Measurements from ENCODE around the gene NCOA5. TPM values are rescaled to one million over a fixed set of nuclear protein-coding genes. Genes with fewer than 3 reads are reported as not detected.

Gene NCOA5
- total and polyA plus RNA-seq, 10 of the 15 experiments (the other 5 are each of a cell fraction or from before 2014, with no cell fraction given): 7.7 to 38.1 (median 30.1) TPM

GRCh38 chr20:46120136-46120535, 30.4 kb upstream of the NCOA5 start (continued):
- TF ChIP-seq GATAD2B (conservative IDR thresholded peaks at IDR 0.05; ENCODE audit: low read depth) (no peak), ZNF217 (IDR thresholded peaks at IDR 0.05) (0 out of 2 replicates have a peak, but pooled peaks have one; percentile 28)

- H2AFZ ChIP-seq (ENCODE audit: control insufficient read depth, low read depth, low read length): no peak overlapping the region
- SMC1A ChIA-PET (ENCODE audit: uncharacterized antibody, unreplicated experiment): interaction anchor here (0.7 to 4.1 kb wide), 9 partner anchors 9 to 97 kb away, joined by 3 to 39 read pairs (median 8); no protein-coding TSS in a partner anchor
- H3K4me2 ChIP-seq (ENCODE audit: control insufficient read depth, insufficient read depth): peak overlapping the region; percentile 67
- in situ Hi-C loops (cut with MboI): loop anchor here (10.0 kb wide), 1 partner anchor 755 kb away; the partner anchor contains the start of gene SYS1
- RAD21 ChIA-PET (ENCODE audit: unreplicated experiment): interaction anchor here (0.9 to 3.0 kb wide), 10 partner anchors 9 to 288 kb away, joined by 3 to 23 read pairs (median 6); partner anchors contain the start of gene ELMO2
- peaks cover 24 to 26% of the 10 kb centered on the region in 2 experiments for H3K36me3 ChIP-seq (ENCODE audit: control insufficient read depth in 2 of 2, insufficient read depth in 2 of 2, low read length in 1 of 2)
- no peak for TF ChIP-seq YBX1 (IDR thresholded peaks at IDR 0.05)
- 0 out of 2 replicates have a peak, but pooled peaks have one; percentile 4 for TF ChIP-seq POLR2AphosphoS5 (IDR thresholded peaks at IDR 0.05; ENCODE audit: low read length)
- peak overlapping the region; percentile 76 for H3K27ac ChIP-seq (ENCODE audit: control insufficient read depth, insufficient read depth)
- H3K9ac ChIP-seq (ENCODE audit: control insufficient read depth, insufficient read depth, low read length): peak overlapping the region; percentile 67
- 0% methylated on average over 2 of the region's 2 CpGs for WGBS (ENCODE audit: insufficient coverage, insufficient replicate concordance, low lambda C conversion rate, missing lambda C conversion rate)
- CTCF ChIA-PET: interaction anchor here (0.6 to 4.1 kb wide), 14 partner anchors 11 to 443 kb away, joined by 3 to 63 read pairs (median 4); no protein-coding TSS in a partner anchor
- no peak for ATAC-seq
- DNase-seq (ENCODE audit: low read depth, low spot score): no peak
- no peaks in the 10 kb centered on the region for H3K9me3 ChIP-seq (replicated peaks; ENCODE audit: control insufficient read depth, insufficient read depth, low read length)
- intact Hi-C loops (cut with micrococcal nuclease; ENCODE audit: unreplicated experiment): loop anchor here (1.0 kb wide), 1 partner anchor 8 kb away; no protein-coding TSS in a partner anchor
- no peaks in the 10 kb centered on the region for H3K27me3 ChIP-seq (replicated peaks in 1 of 2; ENCODE audit: control insufficient read depth in 2 of 2, insufficient read depth in 2 of 2, low read length in 1 of 2)
- H3K4me3 ChIP-seq: peak overlapping the region; percentile 96
- FAIRE-seq: no peak
- POLR2A ChIA-PET: interaction anchor here (0.5 to 2.9 kb wide), 11 partner anchors 8 to 287 kb away, joined by 3 to 19 read pairs (median 5); partner anchors contain the start of genes ELMO2 and ZNF335
- BruUV-seq (replicated peaks): TSS peak; percentile 71
- peaks cover 6% of the 10 kb centered on the region for H3K4me1 ChIP-seq (ENCODE audit: control insufficient read depth, insufficient read depth, low read length)
- H3K79me2 ChIP-seq (ENCODE audit: control insufficient read depth, insufficient read depth, low read length): peaks cover 58% of the 10 kb centered on the region
- H4K20me1 ChIP-seq (ENCODE audit: control insufficient read depth, insufficient read depth): peaks cover 6% of the 10 kb centered on the region
Observed at GRCh38 chr20:46119547-46119946, 29.8 kb upstream of the NCOA5 start.

All from GM12878 (cell line).